Right cardiac atrium (tissue), 5 donors: ENCODE data around the gene HGD. TPM values are rescaled to one million over a fixed set of nuclear protein-coding genes. Genes with fewer than 3 reads are reported as not detected.
"Not testable (repeated sequence)": the region's sequence is repeated elsewhere in the genome, so short reads cannot be mapped to it uniquely, and the experiment has no call there.

ENCODE experiments used
- ATAC-seq, 2 donors: fragments of 200-7000 bp; cut with Tn5 transposase; one replicate each; pipeline versions ENCODE4 v1.8.0 to v1.9.1; 2020; ENCODE audit warnings: moderate library complexity in 2 of 2, mild to moderate bottlenecking in 1 of 2
- DNase-seq, 3 donors: peaks; one replicate each; pipeline ENCODE4 v3.0.0-alpha.2; 2020
- H3K27ac ChIP-seq: one replicate; pipeline ENCODE4 v1.5.1; 2013; ENCODE audit warnings: mild to moderate bottlenecking, low read length, control low read depth, moderate library complexity
- H3K27me3 ChIP-seq: one replicate; pipeline ENCODE4 v1.6.1; 2013; ENCODE audit not compliant: control insufficient read depth, insufficient read depth
- H3K4me1 ChIP-seq: one replicate; pipeline ENCODE4 v1.6.1; 2013; ENCODE audit warnings: low read length; ENCODE audit not compliant: control insufficient read depth, insufficient read depth
- H3K4me3 ChIP-seq: one replicate; pipeline ENCODE4 v1.5.1; 2013; ENCODE audit warnings: low read length, control low read depth
- H3K9me3 ChIP-seq: one replicate; pipeline ENCODE4 v1.6.1; 2013; ENCODE audit warnings: low read length; ENCODE audit not compliant: control insufficient read depth
- WGBS: extraction: QIAGEN DNeasy Blood & Tissue Kit; methylation state at CpG from one replicate; pipeline ENCODE4 v1.1.7; 2013; 5-methylcytosine and 5-hydroxymethylcytosine counted together
- intact Hi-C, 4 donors: fragments of 100-400 bp; cut with DNase I; formaldehyde crosslinking; loops; one replicate each; pipeline versions ENCODE4 v1.11.0 to v1.14.0; 2022 to 2023
- polyA plus RNA-seq: library from polyadenylated mRNA; stranded (reverse); fragments of 200-250 nt; gene quantifications from one replicate; pipeline ENCODE4 v1.2.3, GENCODE V29; 2013
- total RNA-seq, 4 donors: library from RNA; stranded (reverse); fragmentation: NEBNext Ultra II Directional; extraction: Animal tissue kit (Norgen Biotek cat#: 25700); gene quantifications; one replicate each; pipeline ENCODE4 v1.2.1, GENCODE V29; 2021
- donor health status: healthy with polysubstance abuse.
- donor health status: DM: no; HTN: yes; CAD: no.
- donor health status: DM: no; HTN: no; CAD: no.
- donor health status: DM: no; HTN: yes; CAD: no; lungs with severe emphysema.
- donor health status: DM: yes; HTN: yes; CAD: no.

HGD gene
- total and polyA plus RNA-seq, 5 donors, result 0.07 to 0.50 (median 0.11) TPM; not detected in 2

GRCh38 chr3:120636795-120637401 lies 45.1 kb downstream of the HGD start:
- DNase-seq (no peak), ATAC-seq (no peak)
- no peaks in the 10 kb centered on the region for H3K4me1 ChIP-seq
- 84% methylated on average over 2 of the region's 2 CpGs for WGBS
- intact Hi-C loops, result no loop called here
- no peaks in the 10 kb centered on the region for H3K9me3 ChIP-seq
- no peaks in the 10 kb centered on the region for H3K27me3 ChIP-seq
- no peak overlapping the region for H3K4me3 ChIP-seq
- H3K27ac ChIP-seq, result no peak overlapping the region

- no peak for ATAC-seq
- no peak overlapping the region for H3K4me3 ChIP-seq
- 12% methylated on average over 1 of the region's 1 CpG for WGBS
- intact Hi-C loops, result no loop called here
- no peak for DNase-seq
- no peaks in the 10 kb centered on the region for H3K27me3 ChIP-seq
- H3K4me1 ChIP-seq, result no peaks in the 10 kb centered on the region
- no peak overlapping the region for H3K27ac ChIP-seq
- no peaks in the 10 kb centered on the region for H3K9me3 ChIP-seq
These were observed 47.5 kb downstream of the HGD start for GRCh38 chr3:120634539-120634938.

GRCh38 chr3:120625159-120625586 lies 56.9 kb downstream of the HGD start:
- Histone ChIP-seq H3K27ac (no peak overlapping the region), H3K9me3 (peaks cover 2% of the 10 kb centered on the region), H3K4me3 (no peak overlapping the region), H3K27me3 (no peaks in the 10 kb centered on the region), H3K4me1 (no peaks in the 10 kb centered on the region)
- intact Hi-C loops, result no loop called here
- DNase-seq (no peak), ATAC-seq (no peak)

- Histone ChIP-seq H3K27ac (no peak overlapping the region), H3K27me3 (no peaks in the 10 kb centered on the region), H3K9me3 (peaks cover 2% of the 10 kb centered on the region), H3K4me1 (no peaks in the 10 kb centered on the region), H3K4me3 (no peak overlapping the region)
- DNase-seq (no peak), ATAC-seq (no peak)
- intact Hi-C loops, result no loop called here
These were observed 58.3 kb downstream of the HGD start for GRCh38 chr3:120623727-120624093.

- no peaks in the 10 kb centered on the region for H3K4me1 ChIP-seq
- no peaks in the 10 kb centered on the region for H3K27me3 ChIP-seq
- 87% methylated on average over 12 of the region's 12 CpGs for WGBS
- ATAC-seq (no peak), DNase-seq (no peak)
- intact Hi-C loops, result no loop called here
- peaks cover 2% of the 10 kb centered on the region for H3K9me3 ChIP-seq
- no peak overlapping the region for H3K27ac ChIP-seq
- no peak overlapping the region for H3K4me3 ChIP-seq
These were observed 58.9 kb downstream of the HGD start for GRCh38 chr3:120622870-120623726.

- ATAC-seq (no peak), DNase-seq (no peak)
- H3K9me3 ChIP-seq, result peaks cover 2% of the 10 kb centered on the region
- H3K27me3 ChIP-seq, result no peaks in the 10 kb centered on the region
- intact Hi-C loops, result no loop called here
- WGBS, result 86% methylated on average over 3 of the region's 3 CpGs
- H3K27ac ChIP-seq, result no peak overlapping the region
- no peak overlapping the region for H3K4me3 ChIP-seq
- H3K4me1 ChIP-seq, result no peaks in the 10 kb centered on the region
These were observed 59.6 kb downstream of the HGD start for GRCh38 chr3:120622457-120622856.

- intact Hi-C loops, H3K4me1 ChIP-seq, ATAC-seq, H3K27me3 ChIP-seq, H3K27ac ChIP-seq, H3K4me3 ChIP-seq, H3K9me3 ChIP-seq, DNase-seq: not testable (repeated sequence)
- WGBS, result 88% methylated on average over 8 of the region's 8 CpGs
These were observed 65.3 kb downstream of the HGD start for GRCh38 chr3:120616745-120617144.

- Histone ChIP-seq H3K4me1 (peaks cover 2% of the 10 kb centered on the region), H3K27ac (peak overlapping the region; percentile 13), H3K9me3 (no peaks in the 10 kb centered on the region), H3K4me3 (no peak overlapping the region), H3K27me3 (no peaks in the 10 kb centered on the region)
- DNase-seq, result peak; percentile 67 to 74 (median 68)
- intact Hi-C loops, result no loop called here
- 50% methylated on average over 13 of the region's 13 CpGs for WGBS
- ATAC-seq, result peak; percentile 43 to 81
These were observed 66.0 kb downstream of the HGD start for GRCh38 chr3:120615847-120616609.

GRCh38 chr3:120614765-120615164 lies 67.3 kb downstream of the HGD start:
- no peak for DNase-seq
- no peak for ATAC-seq
- Histone ChIP-seq H3K9me3 (no peaks in the 10 kb centered on the region), H3K4me1 (peaks cover 2% of the 10 kb centered on the region), H3K27ac (no peak overlapping the region), H3K4me3 (no peak overlapping the region), H3K27me3 (no peaks in the 10 kb centered on the region)
- intact Hi-C loops, result no loop called here
- WGBS, result 77% methylated on average over 8 of the region's 8 CpGs

GRCh38 chr3:120608506-120608905 lies 73.5 kb downstream of the HGD start:
- ATAC-seq (no peak), DNase-seq (no peak)
- Histone ChIP-seq H3K27me3 (no peaks in the 10 kb centered on the region), H3K27ac (no peak overlapping the region), H3K4me1 (peaks cover 5% of the 10 kb centered on the region), H3K4me3 (no peak overlapping the region), H3K9me3 (no peaks in the 10 kb centered on the region)
- 84% methylated on average over 4 of the region's 4 CpGs for WGBS
- intact Hi-C loops, result loop anchor here in 1 of 4 donors (10.0 kb wide), 1 partner anchor 136 kb away; the partner anchor contains the start of genes GTF2E1 and RABL3

GRCh38 chr3:120604784-120605183 lies 77.3 kb downstream of the HGD start:
- peak in 1 of 2 donors; percentile 46 for ATAC-seq
- intact Hi-C loops, result loop anchor here in 1 of 4 donors (10.0 kb wide), 1 partner anchor 140 kb away; the partner anchor contains the start of genes GTF2E1 and RABL3
- no peak overlapping the region for H3K4me3 ChIP-seq
- DNase-seq, result no peak
- no peak overlapping the region for H3K27ac ChIP-seq
- no peaks in the 10 kb centered on the region for H3K27me3 ChIP-seq
- peaks cover 5% of the 10 kb centered on the region for H3K4me1 ChIP-seq
- no peaks in the 10 kb centered on the region for H3K9me3 ChIP-seq
